Stimulated activated CD4-positive, alpha-beta T cell treated with anti-CD3 and anti-CD28 coated beads, TNF-alpha, amount 100 ng/mL, for 48 hours (primary cell): ENCODE measurements around the gene PDGFD.

Experiments
- DNase-seq, 3 donors: peaks; one replicate each; pipeline ENCODE4 v3.0.0-alpha.2; 2020; ENCODE audit warnings: low read depth in 3 of 3

PDGFD gene

GRCh38 chr11:104164028-104164520 is at the start of gene PDGFD:
TSS of gene PDGFD (minus strand) at chr11:104164147.
- peak in 1 of 3 donors; percentile 0 for DNase-seq

DNA sequence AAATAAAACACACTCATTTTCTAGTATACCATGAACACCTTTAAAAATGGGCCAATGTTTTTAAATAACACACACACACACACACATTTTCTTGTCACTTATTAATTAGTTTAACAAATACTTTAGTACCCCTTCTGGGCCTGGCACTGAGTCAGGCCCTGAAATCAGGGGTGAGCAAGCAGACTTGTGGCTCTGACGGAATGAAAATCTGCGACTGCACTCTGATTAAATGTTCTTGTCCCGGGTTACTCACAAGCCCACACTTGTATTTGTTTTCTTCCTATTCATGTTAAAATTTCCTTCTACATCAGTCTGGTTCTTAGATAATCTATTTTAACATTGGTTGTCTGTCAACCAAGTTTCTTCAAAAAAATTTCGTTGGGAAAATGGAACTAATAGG is 43.0 kb upstream of the PDGFD start:
- no peak for DNase-seq

GRCh38 chr11:104205838-104206237 is 41.9 kb upstream of the PDGFD start:
- no peak for DNase-seq

DNA sequence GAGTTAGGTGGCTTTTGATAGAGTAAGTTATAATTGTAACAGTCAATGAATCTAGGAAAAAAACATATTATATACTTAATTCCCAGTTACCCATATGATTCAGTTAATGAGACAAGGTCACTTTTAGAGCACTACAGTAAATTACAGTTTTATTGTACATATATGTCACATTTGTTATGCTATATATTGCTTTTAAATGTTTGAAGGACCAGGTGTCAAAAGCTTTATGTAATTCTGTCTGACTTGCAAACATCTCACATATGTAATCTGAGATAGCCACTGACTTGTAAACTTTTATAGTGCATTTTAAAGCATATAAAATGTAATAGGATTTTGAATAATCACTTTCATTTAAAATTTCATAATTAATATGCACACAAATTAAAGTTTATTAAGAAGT is 36.7 kb upstream of the PDGFD start:
- DNase-seq = no peak

DNA sequence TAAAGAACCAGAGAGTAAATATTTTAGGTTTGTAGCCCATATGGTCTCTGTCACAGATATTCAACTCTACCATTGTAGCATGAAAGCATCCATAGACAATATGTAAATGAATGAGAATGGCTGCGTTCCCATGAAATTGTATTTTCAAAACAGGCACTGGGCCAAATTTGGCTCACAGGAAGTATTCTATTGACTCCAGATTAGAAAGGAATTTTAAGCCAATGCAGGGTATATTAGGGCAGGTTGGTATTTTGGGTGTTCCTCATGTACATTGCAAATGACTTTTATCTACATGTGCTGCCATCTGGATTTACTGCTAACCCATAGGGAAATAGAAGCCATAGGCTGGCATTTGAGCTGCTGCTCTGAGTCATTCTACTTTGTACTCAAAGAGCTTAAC is 35.1 kb upstream of the PDGFD start:
- DNase-seq = no peak

GRCh38 chr11:104198576-104198975 is 34.6 kb upstream of the PDGFD start:
- DNase-seq = no peak

DNA sequence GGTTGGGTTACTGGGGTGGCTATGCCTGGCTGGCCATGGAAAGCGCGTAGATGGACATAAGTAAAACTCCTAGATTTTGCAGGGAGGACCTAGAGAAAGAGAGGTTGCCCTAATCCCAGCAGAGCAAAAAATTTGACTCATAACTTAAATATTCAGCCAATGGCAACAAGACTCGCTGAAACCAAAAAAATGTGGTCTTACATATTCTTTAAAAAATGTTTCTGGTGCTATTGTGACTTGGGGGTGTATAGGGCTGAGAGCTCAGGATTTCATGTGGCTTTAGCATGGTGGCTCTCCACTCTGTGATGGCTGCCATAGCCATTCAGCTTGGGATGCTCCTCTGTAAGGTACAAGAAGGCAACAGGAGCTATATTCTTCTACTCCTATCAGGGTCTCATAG is 27.2 kb upstream of the PDGFD start:
- DNase-seq = no peak

- DNase-seq = no peak
Observed at GRCh38 chr11:104183593-104183992, 19.6 kb upstream of the PDGFD start.

DNA sequence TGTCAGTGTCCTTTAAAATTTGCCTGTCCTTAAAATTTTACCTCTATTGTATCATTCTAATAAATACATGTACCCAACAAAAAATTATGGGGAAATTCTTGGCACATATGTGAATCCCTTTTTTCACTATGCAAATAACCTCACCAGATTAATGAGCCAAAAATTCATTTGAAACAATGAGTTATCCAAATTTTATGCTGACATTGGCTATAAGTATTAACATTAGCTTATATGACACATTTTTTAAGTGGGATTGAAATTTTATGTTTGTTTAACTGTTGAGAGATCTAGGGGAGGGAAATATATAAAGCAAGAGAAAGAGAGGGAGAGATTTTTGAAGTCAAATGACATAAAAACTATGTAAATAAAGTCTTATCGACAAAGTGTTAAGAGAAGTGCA is 11.8 kb upstream of the PDGFD start:
- no peak for DNase-seq

DNA sequence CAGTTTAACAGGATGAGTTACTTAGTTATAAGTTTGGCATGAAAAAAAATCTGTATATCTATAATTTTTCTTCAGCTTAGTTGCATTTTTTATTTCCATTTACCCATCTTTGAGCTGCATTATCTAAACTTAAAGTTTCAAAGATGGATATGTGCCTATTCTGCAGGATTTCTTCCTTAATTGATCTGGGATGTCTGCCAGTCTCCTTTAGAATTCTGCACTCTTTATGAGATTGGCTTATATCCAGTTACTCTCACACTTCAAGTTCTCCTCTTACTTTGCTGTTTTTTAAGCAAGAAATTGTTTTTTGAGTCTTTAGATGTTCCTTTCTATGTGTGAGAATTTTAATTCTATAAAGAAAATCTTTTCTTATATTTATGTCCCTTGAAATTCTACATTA is 5.1 kb upstream of the PDGFD start:
- DNase-seq = no peak

- DNase-seq = no peak
Observed at GRCh38 chr11:104165014-104165413, 1.1 kb upstream of the PDGFD start.

GRCh38 chr11:104163100-104164027 is 583 bp downstream of the PDGFD start:
- DNase-seq = no peak

DNA sequence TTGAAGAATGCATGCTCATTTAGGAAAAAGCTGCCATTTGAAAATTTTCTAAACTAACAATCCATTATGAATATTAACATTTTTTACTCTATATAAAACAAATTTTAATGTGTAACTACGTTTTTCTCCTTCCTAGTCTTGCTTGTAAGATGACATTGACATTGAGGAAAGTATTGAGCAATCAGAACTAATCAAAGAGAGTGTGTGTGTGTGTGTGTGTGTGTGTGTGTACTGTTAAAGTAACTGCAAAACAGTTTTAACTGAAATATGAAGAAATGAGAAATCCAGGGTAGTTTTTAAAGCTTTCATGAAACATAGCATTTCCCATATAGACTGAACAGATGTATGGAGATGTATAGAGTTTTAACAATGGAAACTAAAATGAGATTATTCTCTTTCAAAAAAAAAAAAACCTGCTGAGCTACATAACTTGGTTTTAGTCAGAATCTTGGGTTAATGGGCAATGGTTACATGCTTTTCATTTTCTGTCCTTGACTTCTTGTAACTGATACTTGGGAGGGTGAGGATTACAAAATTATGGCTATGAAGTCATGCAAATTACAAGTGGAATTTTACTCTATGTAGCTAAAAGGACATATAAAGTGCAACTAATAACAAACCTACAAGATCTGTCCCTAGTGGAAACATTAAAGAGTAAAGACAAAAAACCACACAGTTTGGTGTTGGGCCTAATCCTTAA is 2.0 kb downstream of the PDGFD start:
- DNase-seq = no peak

DNA sequence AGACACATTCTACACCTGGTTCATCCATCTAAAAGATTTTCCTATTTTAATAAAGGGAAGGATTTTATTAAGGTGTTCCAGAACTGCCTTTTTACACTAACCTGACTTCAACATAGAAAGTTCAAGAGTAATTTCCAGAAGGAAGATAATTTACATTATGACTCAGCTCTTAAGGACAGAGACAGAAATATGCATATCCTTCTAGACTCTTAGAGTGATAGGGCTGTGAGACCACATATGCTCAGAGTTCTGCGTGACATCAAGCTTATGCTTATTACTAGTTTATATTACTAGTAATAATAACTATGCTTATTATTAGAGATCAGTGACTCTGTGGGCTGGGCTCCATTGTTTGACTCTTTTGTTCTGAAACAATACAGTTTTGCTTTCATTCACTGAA is 4.6 kb downstream of the PDGFD start:
- no peak for DNase-seq

DNA sequence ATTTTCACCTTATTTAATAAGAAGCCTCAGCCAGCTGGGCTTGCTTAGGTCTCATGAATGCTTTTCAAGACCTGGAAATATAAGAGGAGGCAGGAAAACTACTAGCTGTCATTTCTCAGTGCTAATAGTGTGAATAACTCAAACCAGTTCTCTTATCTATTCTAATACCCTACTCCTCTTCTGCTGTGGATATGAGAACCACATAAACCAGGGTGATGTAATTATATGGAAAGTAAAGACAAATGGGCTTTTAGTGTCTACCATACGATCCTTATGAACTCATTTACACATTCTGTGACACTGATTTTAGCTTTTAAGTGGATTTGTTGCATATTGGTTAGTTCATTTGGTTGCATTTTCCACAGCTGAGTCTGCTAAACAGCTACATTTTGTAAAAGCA is 8.6 kb downstream of the PDGFD start:
- no peak for DNase-seq

DNA sequence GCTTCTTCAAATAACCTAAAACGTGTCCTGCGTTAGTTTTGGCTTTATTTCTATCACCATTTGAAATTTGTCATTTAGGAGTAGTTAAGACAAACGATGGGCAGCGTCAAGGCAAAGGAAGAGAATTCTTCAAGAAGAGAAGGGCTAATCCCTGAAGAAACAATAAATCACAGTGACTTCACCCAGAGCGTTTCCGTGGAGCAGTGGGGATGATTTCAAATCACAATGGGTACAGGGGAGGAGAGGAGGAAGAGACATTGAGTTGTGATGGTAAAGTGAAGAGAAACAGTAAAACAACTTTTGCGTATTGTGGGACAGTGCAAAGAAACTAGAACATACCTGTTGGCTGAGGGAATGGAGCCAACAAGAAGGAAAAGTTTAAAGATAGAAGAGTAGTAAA is 9.7 kb downstream of the PDGFD start:
- no peak for DNase-seq

- DNase-seq = no peak
Observed at GRCh38 chr11:104152941-104153505, 10.9 kb downstream of the PDGFD start.

DNA sequence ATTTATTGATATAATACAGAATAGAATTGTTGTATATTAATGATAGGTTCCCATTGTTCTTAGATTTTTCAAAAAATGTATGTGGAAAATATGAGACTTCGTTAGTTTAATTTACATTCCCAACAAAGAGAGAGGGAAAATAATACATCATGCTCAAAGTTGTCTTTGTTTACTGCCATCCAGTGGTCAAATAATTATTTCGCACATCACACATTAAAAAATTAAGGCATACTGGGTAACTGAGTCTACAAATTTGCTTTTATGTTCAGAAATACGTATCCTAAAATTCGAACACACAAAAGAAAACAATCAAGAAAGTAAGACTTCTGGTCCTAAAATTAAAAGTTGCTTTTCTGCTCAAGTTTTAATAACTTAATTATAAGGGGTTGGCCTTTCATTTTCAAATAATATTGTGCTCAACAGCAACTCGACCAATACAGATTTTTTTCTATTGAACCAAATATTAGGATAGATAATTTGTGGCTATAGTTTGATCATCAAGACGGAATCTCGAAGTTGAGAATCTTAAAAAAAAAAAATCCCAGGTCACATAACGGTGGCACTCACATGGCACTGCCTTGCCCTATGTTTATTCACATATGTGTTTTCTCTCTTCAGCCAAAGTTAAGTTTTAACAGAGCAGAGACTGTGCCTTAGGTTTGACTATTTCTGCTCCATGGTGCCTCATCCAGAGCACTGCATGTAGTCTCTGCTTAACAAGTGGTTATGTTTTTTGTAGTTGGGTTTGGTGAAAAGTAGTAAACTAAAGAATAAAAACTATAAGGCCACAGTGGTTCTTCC is 12.3 kb downstream of the PDGFD start:
- no peak for DNase-seq

- DNase-seq = no peak
Observed at GRCh38 chr11:104148706-104149105, 15.2 kb downstream of the PDGFD start.

GRCh38 chr11:104148074-104148473 is 15.9 kb downstream of the PDGFD start:
- DNase-seq = no peak

DNA sequence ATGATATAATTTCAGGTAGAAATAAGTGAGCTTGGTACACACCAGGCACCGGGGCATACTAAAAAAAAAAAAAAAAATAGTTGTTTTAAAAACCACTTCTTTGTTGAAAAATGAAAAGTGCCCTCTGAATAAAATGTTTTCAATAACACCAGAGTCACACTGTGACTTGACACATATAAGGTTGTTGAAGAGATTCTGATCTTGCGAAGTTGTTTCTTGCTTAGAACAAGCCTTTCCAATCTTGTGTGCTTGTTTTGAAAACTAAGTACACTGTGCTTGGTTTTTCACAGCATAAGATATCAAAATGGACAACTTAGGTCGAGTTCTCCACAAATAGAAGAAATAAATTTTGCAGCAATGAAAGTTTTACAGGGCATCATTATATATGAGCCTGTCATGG is 17.0 kb downstream of the PDGFD start:
- DNase-seq = no peak

DNA sequence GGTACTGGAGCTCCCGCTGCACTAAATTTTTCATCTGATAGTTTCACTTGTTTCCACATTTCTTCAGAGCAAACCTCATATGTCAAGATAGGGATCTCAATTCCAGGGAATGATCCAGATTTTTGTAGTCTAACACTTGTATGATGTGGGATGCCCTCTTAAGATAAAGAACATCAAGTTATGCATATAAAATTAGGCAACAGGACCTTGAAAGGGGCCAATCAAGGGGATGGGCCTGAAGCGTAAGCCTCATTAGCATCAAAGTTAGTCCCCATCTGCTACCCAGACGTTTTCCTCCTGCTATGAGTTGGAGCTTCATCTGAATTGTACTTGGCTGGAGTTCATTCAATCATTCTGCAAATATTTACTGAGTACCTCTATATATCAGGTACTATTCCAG is 17.5 kb downstream of the PDGFD start:
- DNase-seq = no peak
